ENCODE results near the gene CAPN5.

CAPN5 gene

GRCh38 chr11:77173494-77173893 lies 106.7 kb downstream of the CAPN5 start:
- no peak for DNase-seq (ENCODE audit: low spot score)

- no peak for DNase-seq (ENCODE audit: low spot score)
Observed at GRCh38 chr11:77174559-77174958, 107.8 kb downstream of the CAPN5 start.

- DNase-seq (ENCODE audit: low spot score) = no peak
Observed at GRCh38 chr11:77175021-77175842, 108.5 kb downstream of the CAPN5 start.
